ENCODE measurements around the gene ELP5.

- TF ChIP-seq GFI1B (tag by site-specific recombination; IDR thresholded peaks at IDR 0.05): no peak
- no peak for TF ChIP-seq ZNF202 (tag by site-specific recombination; IDR thresholded peaks at IDR 0.05; ENCODE audit: borderline replicate concordance)
- no peak for TF ChIP-seq ZNF133 (tag by site-specific recombination; IDR thresholded peaks at IDR 0.05)
- no peak for TF ChIP-seq CTCF (tag by site-specific recombination; IDR thresholded peaks at IDR 0.05)
- no peak for TF ChIP-seq KLF8 (tag by site-specific recombination; IDR thresholded peaks at IDR 0.05)
- TF ChIP-seq BCL11A (tag by site-specific recombination; IDR thresholded peaks at IDR 0.05; ENCODE audit: low read depth): no peak
- no peak for TF ChIP-seq ZBTB11 (tag by site-specific recombination; conservative IDR thresholded peaks at IDR 0.05; ENCODE audit: low read depth)
Measured at GRCh38 chr17:7236808-7237207, 15.2 kb upstream of the ELP5 start.
